GM19372 (cell line): ENCODE measurements around the gene ZNF717.
"Not testable (repeated sequence)": the region's sequence is repeated elsewhere in the genome, so short reads cannot be mapped to it uniquely, and the experiment has no call there.

Source experiments
- ATAC-seq: cut with Tn5 transposase; IDR thresholded peaks from one replicate; pipeline ENCODE4 v1.9.1; 2021; ENCODE audit warnings: mild to moderate bottlenecking, low read depth, moderate library complexity; ENCODE audit not compliant: unreplicated experiment

ZNF717 gene

DNA sequence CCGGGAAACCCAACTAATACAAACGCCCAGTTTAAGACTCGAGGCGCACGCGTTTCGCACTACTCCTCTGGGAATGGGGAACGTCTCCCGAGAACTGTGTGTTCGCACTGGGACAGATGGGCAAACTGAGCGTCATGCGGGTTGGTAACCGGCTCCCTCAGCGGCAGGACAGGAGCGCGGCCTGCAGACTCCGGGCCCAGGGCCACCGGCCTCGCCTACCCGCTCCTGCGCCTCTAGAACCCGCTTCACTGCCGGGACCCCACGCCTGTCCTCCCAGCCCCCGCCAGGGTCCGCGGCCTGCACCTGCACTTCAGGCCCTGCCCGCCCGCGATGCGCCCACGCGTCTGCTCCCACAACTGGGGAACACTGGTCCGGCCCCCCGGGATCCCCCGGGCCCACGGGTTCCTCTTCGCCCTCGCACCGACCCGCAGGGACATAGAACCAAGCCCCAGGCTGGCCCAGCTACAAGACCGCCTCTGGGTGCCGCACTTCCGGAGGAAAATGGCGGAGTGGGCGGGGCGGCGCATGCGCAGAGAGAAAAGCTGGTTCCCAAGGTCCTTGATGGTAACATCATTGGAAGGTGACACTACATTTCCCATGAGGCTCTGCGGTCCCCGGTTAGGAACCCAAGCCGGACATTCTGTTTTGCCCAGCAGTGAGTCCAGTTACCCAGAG lies at the start of gene ZNF717:
Gene ZNF717 (minus strand): TSS at position 469 of the 675 bp plus-strand sequence. CDS start 2,187 bp downstream, outside the sequence.
- not testable (repeated sequence) for ATAC-seq

DNA sequence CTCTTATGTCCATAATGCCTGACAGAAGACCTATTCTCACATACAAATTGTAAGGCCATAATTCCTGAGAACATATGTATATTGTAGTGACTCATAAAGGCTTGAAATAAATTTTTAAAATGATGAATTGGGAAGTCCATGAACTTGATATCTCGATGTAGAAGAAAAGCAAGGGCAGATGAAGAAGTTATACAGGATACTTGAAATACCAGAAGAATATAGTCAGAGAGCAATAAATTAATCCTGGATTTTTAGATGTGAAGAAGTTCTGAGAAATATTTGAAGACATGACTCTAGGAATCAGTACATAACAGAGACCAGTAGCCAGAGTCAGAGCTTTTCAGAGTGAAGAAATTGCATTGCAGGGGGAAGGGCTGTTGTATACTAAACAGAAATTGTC lies 45.7 kb upstream of the ZNF717 start:
- ATAC-seq, result not testable (repeated sequence)

DNA sequence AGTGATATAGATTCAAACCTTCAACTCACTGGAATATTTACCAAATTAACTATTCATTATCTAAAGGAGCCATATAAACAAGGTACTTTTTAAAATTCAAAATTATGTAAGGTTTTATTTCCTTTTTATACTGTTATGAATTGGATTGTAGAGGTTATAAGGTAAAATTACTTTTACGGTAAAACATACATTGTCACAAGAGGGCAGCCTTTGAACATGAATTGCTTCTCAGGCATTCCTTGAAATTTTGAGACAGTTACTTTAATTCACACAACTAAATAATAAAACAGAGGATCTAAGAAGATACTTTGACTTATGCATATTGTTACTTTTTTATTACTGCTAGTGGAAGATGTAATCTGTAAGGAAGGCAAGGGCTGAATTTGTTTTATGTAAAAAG lies 32.7 kb upstream of the ZNF717 start:
- ATAC-seq, result not testable (repeated sequence)

DNA sequence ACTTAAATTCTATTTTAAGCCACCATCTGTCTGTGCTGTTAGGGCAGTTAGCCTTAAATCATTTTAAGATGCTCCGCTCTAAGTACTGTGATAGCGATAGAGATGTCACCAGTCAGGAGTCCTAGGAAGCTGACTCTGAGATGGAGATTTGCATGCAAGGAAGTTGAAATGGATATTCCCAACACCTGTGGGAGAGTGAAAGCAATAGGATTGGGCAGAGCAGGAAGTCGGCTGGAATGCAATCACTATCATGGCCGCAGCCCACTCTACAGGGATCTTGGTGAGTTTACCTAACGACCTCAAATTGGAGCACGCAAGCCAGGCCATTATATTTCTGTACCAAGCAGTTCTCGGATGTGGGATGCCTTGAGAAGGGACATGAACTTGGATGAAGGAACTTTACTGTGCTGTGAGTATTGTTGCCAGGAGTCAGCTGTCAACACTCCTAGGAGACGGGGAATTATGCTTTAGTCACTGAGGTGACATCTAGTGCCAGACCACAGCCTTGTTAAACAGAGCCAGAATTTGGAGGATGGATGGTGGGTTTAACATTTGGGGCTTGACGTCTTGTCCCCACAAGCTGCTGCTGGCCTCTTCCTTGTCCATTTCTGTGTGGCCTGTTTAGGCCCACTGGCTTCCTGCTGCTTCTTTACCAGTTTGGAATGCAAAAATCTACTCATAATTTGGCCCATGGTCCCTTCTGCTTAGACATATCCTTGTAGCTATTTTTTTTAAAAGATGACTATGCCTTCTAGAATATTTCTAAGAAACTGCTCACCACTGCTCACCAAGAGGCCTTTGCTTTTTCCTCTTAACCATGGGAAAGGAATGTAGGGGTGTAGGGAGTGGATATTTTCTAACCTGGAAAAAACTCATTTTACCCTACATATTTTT lies 31.2 kb upstream of the ZNF717 start:
- ATAC-seq, result not testable (repeated sequence)

DNA sequence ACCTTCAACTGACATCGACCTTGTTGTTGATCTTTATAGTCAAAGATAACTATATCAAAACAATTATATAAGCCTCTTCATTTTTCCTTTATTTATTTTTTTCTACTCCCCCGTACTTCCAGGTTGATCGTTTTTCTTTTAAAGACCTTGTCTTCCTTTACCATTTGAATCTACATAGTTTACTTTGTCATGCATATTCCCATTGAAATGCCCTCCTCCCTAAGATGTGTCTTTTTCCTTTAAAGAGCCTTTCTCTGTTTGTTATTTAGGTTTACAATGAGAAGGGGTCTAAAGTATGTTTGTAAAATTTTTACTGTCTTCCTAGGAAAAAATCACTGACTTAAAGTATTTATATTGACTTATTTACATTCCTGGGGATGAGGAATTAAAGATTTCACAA lies 29.4 kb upstream of the ZNF717 start:
- ATAC-seq, result no peak

DNA sequence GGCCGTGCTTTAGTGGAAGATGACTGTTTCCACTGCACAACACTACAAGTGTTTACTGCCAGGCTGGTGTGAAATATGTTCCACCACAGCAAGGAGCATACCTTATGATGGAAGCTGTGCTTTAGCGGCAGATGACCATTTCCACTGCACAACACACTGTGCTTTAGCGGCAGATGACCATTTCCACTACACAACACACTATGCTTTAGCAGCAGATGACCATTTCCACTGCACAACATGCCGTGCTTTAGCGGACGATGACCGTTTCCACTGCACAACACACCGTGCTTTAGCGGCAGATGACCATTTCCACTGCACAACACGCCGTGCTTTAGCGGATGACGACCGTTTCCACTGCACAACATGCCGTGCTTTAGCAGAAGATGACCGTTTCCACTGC lies 2.8 kb downstream of the ZNF717 start:
- no peak for ATAC-seq

DNA sequence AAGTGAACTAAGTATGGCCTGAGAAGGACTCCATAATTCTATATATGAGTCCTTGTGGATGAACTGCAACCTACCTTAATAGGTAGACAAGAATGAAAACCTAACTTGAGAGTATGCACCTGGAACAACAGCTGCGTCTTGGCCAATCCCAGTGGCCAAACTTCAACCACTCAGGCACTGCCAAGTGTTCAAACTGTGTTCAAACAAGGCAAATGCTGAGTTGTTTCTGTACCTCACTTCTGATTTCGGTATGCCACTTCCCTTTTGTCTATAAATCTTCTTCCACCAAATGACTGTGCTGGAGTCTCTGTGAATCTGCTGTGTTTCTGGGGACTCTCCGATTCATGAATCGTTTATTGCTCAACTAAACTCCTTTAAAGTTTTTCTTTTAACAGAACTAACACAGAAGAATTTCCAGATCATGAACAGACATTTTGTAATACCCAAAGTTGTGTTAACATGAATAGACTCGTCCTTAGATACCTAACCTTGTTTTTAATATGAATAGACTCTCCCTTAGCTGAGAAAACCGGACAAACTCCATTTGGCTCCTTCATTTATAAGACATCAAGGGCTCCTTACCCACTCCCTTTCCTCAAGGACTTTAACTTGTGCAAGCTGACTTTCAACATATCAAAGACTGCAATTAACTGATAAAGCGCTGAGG lies 4.1 kb downstream of the ZNF717 start:
- ATAC-seq, result no peak

DNA sequence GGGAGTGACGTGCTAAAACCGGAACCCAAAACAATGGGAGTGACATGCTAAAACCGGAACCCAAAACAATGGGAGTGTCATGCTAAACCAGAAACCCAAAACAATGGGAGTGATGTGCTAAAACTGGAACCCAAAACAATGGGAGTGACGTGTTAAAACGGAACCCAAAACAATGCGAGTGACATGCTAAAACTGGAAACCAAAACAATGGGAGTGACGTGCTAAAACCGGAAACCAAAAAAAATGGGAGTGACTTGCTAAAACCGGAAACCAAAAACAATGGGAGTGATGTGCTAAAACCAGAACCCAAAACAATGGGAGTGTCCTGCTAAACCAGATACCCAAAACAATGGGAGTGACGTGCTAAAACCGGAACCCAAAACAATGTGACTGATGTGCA lies 7.6 kb downstream of the ZNF717 start:
- ATAC-seq, result not testable (repeated sequence)

DNA sequence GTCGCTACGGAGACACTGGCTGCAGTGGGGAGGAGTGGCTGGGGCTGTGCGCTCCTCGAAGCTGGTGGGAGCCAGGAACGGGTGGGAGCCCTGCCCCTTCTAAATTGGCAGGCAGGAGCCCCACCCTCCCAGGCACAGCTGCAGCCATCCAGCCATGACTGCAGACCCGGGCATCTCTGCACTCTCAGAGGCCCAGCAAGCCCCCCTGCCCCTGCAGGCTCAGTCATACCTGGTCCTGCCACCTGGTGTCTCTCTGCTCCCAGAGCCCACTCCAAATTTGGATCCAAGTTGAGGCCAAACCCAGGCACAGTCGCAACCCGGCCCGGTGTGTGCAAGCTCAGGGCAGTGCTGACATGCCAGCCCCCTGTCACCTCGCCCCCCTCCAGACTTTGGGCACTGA lies 13.7 kb downstream of the ZNF717 start:
- not testable (repeated sequence) for ATAC-seq

DNA sequence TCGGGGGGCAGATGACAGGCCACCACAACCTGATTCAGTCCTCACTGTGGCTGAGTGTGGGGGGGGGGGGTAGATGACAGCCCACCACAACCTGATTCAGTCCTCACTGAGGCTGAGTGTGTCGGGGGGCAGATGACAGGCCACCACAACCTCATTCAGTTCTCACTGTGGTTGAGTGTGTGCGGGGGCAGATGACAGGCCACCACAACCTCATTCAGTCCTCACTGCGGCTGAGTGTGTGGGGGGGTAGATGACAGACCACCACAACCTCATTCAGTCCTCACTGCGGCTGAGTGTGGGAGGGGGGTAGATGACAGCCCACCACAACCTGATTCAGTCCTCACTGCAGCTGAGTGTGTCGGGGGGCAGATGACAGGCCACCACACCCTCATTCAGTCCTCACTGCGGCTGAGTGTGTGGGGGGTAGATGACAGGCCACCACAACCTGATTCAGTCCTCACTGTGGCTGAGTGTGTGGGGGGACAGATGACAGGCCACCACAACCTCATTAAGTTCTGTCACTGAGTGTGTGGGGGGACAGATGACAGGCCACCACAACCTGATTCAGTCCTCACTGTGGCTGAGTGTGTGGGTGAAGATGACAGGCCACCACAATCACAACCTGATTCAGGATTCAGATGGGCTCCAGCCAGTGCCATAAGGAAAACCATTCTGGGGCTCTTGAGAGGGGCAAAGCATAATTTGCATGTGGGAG lies 16.9 kb downstream of the ZNF717 start:
- no peak for ATAC-seq

DNA sequence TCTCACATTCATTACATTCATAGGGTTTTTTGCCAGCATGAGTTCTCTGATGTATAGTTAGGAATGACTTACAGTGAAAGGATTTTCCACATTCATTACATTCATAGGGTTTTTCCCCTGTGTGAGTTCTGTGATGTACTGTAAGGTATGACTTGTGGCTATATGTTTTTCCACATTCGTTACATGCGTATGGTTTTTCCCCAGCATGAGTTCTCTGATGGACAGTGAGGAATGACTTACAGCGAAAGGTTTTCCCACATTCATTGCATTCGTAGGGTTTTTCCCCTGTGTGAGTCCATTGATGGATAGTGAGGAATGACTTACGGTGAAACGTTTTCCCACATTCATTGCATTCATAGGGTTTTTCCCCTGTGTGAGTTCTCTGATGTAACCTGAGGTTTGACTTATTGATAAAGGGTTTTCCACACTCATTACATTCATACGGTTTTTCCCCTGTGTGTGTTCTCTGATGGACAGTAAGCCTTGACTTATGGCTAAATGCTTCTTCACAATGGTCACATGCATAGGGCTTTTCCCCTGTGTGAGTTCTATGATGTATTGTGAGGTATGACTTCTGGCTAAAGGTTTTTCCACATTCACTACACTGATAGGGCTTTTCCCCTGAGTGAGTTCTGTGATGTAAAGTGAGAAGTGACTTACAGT lies 47.4 kb downstream of the ZNF717 start:
- no peak for ATAC-seq

DNA sequence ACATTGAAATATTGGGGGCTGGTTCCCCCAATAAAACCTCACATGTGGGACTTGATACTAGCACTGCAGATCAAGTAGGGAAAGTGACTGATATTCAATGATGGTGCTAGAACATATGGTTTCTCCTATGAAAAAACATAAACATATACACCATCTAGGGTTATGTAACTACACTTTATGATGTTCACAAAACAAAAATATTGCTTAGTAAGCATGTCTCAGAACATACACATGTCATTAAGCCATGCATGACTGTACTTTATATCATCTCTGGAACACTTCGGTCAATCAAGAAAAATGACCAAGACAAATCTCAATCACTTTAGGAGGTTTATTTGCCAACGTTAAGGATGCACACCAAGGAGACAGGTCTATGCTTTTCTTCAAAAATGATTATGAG lies 57.4 kb downstream of the ZNF717 start:
- ATAC-seq, result no peak

DNA sequence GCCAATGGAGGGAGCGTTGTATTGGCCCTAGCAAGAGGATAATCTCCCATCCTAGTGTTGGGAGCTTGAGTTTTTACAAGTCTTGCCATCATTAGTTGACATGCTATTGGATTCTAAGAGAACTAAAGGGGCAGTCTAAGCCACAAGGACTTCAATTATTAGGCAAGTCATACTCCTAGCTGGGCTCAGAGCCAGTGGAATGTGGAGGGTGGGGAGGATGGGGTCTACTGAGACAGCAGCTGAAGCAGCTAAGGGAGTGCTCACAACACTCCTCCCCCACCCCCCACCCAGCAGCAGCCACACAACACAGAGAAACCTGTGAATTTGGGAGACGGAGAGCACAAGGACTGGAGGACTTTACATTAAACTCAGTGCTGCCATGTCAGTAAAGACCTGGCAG lies 93.3 kb downstream of the ZNF717 start:
- no peak for ATAC-seq

DNA sequence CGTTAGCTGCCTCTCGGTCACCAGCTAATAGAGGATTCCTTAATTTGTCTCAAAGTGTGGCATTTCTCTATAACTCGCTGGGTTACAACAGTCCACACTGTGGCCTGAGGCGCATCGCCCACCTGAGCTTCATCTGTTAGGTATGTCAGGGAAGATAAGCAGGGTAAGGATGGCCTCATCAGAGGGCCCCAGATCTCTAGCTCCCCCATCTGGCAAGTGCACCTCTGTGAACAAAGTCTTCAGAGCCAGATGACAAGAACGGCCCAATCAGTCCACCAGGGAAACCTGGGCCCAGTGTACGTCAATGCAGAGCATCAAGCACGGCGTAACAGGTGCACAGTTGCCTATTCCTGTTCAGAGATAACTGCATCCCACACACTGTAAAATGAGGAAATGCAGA lies 98.0 kb downstream of the ZNF717 start:
- no peak for ATAC-seq
